ENCODE data around the gene KBTBD2.
"Not testable (repeated sequence)": the region's sequence is repeated elsewhere in the genome, so short reads cannot be mapped to it uniquely, and the experiment has no call there.

Gene KBTBD2

GRCh38 chr7:32929430-32930143 is 38.0 kb upstream of the KBTBD2 start:
- no peak for DNase-seq
- no peak overlapping the region for H3K9ac ChIP-seq (ENCODE audit: low read depth, low read length)

GRCh38 chr7:32928785-32929298 is 37.3 kb upstream of the KBTBD2 start:
- no peaks in the 10 kb centered on the region for H4K20me1 ChIP-seq (ENCODE audit: insufficient read depth, low read length)
- H3K4me3 ChIP-seq (ENCODE audit: low read depth in 1 of 2, low read length in 2 of 2): no peak overlapping the region
- H3K27ac ChIP-seq (ENCODE audit: low read length): no peak overlapping the region
- H3K36me3 ChIP-seq (ENCODE audit: insufficient read depth, low read length): no peaks in the 10 kb centered on the region
- H3K4me1 ChIP-seq (ENCODE audit: insufficient read depth, low read length): no peaks in the 10 kb centered on the region
- H3K79me2 ChIP-seq (ENCODE audit: insufficient read depth, low read length): no peaks in the 10 kb centered on the region
- H3K4me2 ChIP-seq (ENCODE audit: insufficient read depth, low read length): no peak overlapping the region
- H3K9me3 ChIP-seq (ENCODE audit: insufficient read depth, low read length, severe bottlenecking): no peaks in the 10 kb centered on the region
- TF ChIP-seq EZH2 (IDR thresholded peaks at IDR 0.05; ENCODE audit: borderline replicate concordance, low read depth, low read length, severe bottlenecking): no peak
- TF ChIP-seq CTCF (IDR thresholded peaks at IDR 0.05; ENCODE audit: borderline replicate concordance, extremely low read depth, low read length, poor library complexity, severe bottlenecking): no peak
- DNase-seq (no peak), ATAC-seq (ENCODE audit: insufficient read depth, low read depth) (no peak)
- H3K9ac ChIP-seq (ENCODE audit: low read depth, low read length): no peak overlapping the region
- H2AFZ ChIP-seq (ENCODE audit: low read depth, low read length): no peak overlapping the region
- peaks cover 3% of the 10 kb centered on the region for H3K27me3 ChIP-seq (ENCODE audit: insufficient read depth, low read length, poor library complexity)

More at GRCh38 chr7:32929430-32930143, 38.0 kb upstream of the KBTBD2 start:
- Histone ChIP-seq H3K79me2 (ENCODE audit: insufficient read depth, low read length) (no peaks in the 10 kb centered on the region), H3K36me3 (ENCODE audit: insufficient read depth, low read length) (no peaks in the 10 kb centered on the region), H3K4me2 (ENCODE audit: insufficient read depth, low read length) (no peak overlapping the region), H3K4me1 (ENCODE audit: insufficient read depth, low read length) (no peaks in the 10 kb centered on the region), H3K27me3 (ENCODE audit: insufficient read depth, low read length, poor library complexity) (peaks cover 3% of the 10 kb centered on the region), H3K4me3 (ENCODE audit: low read depth in 1 of 2, low read length in 2 of 2) (no peak overlapping the region), H2AFZ (ENCODE audit: low read depth, low read length) (no peak overlapping the region), H4K20me1 (ENCODE audit: insufficient read depth, low read length) (no peaks in the 10 kb centered on the region), H3K27ac (ENCODE audit: low read length) (no peak overlapping the region), H3K9me3 (ENCODE audit: insufficient read depth, low read length, severe bottlenecking) (no peaks in the 10 kb centered on the region)
- no peak for ATAC-seq (ENCODE audit: insufficient read depth, low read depth)
- no peak for TF ChIP-seq EZH2 (IDR thresholded peaks at IDR 0.05; ENCODE audit: borderline replicate concordance, low read depth, low read length, severe bottlenecking)
- no peak for TF ChIP-seq CTCF (IDR thresholded peaks at IDR 0.05; ENCODE audit: borderline replicate concordance, extremely low read depth, low read length, poor library complexity, severe bottlenecking)

GRCh38 chr7:32921896-32922295 is 30.3 kb upstream of the KBTBD2 start:
- Histone ChIP-seq H3K4me1 (ENCODE audit: insufficient read depth, low read length) (no peaks in the 10 kb centered on the region), H3K4me3 (ENCODE audit: low read depth in 1 of 2, low read length in 2 of 2) (no peak overlapping the region), H3K79me2 (ENCODE audit: insufficient read depth, low read length) (no peaks in the 10 kb centered on the region), H3K4me2 (ENCODE audit: insufficient read depth, low read length) (no peak overlapping the region), H3K27me3 (ENCODE audit: insufficient read depth, low read length, poor library complexity) (no peaks in the 10 kb centered on the region), H3K27ac (ENCODE audit: low read length) (no peak overlapping the region), H3K9ac (ENCODE audit: low read depth, low read length) (no peak overlapping the region), H4K20me1 (ENCODE audit: insufficient read depth, low read length) (no peaks in the 10 kb centered on the region), H2AFZ (ENCODE audit: low read depth, low read length) (no peak overlapping the region), H3K36me3 (ENCODE audit: insufficient read depth, low read length) (no peaks in the 10 kb centered on the region), H3K9me3 (ENCODE audit: insufficient read depth, low read length, severe bottlenecking) (no peaks in the 10 kb centered on the region)
- DNase-seq: no peak
- TF ChIP-seq CTCF (IDR thresholded peaks at IDR 0.05; ENCODE audit: borderline replicate concordance, extremely low read depth, low read length, poor library complexity, severe bottlenecking) (no peak), EZH2 (IDR thresholded peaks at IDR 0.05; ENCODE audit: borderline replicate concordance, low read depth, low read length, severe bottlenecking) (no peak)
- no peak for ATAC-seq (ENCODE audit: insufficient read depth, low read depth)

GRCh38 chr7:32916994-32917393 is 25.4 kb upstream of the KBTBD2 start:
- H3K79me2 ChIP-seq (ENCODE audit: insufficient read depth, low read length); H3K4me1 ChIP-seq (ENCODE audit: insufficient read depth, low read length); H3K4me2 ChIP-seq (ENCODE audit: insufficient read depth, low read length); DNase-seq; H3K36me3 ChIP-seq (ENCODE audit: insufficient read depth, low read length); ATAC-seq (ENCODE audit: insufficient read depth, low read depth); H3K9ac ChIP-seq (ENCODE audit: low read depth, low read length); H2AFZ ChIP-seq (ENCODE audit: low read depth, low read length); H3K27ac ChIP-seq (ENCODE audit: low read length); H3K9me3 ChIP-seq (ENCODE audit: insufficient read depth, low read length, severe bottlenecking); H3K4me3 ChIP-seq (ENCODE audit: low read depth in 1 of 2, low read length in 2 of 2); H4K20me1 ChIP-seq (ENCODE audit: insufficient read depth, low read length); H3K27me3 ChIP-seq (ENCODE audit: insufficient read depth, low read length, poor library complexity): not testable (repeated sequence)
